ENCODE data around the gene RTBDN.
"Not testable (repeated sequence)": the region's sequence is repeated elsewhere in the genome, so short reads cannot be mapped to it uniquely, and the experiment has no call there.

RTBDN gene

DNA sequence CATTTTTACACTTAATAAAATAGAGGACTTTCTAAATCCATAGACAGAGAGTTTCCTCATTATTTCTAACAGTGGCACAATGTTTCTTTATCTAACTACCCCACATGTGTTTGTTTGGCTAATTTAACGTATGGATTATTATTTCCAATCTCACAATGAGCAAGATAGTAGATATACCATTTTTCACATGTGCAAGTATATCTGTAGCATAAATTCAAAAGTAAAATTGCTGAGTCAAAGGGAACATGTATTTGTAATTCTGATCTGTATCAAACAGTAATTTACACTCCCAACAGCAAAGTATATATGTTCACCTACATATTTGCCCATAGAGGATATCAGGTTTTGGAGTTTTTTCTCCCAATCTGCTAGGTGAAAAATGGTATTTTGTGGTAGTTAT, 22.3 kb upstream of the RTBDN start:
- no peak for DNase-seq

GRCh38 chr19:12847159-12848139, 13.1 kb upstream of the RTBDN start:
- DNase-seq, result peak; percentile 87

GRCh38 chr19:12846613-12847012, 12.2 kb upstream of the RTBDN start:
- not testable (repeated sequence) for DNase-seq

DNA sequence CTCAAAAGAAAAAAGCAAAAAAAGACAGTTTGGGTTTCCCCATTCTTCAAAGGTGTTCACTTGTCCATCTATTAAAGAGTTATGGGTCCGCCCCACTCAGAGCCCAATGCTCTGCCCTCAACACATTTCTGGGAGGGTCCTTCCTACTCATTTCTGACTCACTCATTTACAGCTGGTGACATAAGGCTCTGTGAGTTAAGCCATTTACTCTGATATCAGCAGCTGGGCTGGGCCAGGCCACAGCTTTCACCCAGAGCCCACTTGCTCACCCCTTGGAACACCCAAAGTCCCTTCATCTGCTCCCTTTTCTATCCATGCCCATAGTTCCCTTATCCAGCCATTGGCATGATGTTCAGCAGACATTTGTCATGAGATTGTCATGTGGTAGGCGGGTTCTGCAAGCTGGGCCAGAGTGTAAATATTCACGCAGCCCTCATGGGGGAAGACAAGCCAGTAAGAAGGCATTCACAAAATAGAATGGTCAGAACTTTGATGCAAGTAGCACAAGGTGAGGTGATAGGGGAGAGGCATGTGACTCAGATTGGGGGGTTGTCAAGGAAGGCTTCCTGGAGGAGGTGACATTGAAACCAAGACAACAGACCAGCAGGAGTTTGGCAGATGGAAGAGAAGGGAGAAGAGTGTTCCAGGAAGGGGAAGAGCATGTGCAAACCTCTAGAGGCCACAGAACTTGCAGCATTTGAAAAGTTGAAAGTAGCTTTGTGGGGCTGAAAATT, 9.8 kb upstream of the RTBDN start:
- no peak for DNase-seq

DNA sequence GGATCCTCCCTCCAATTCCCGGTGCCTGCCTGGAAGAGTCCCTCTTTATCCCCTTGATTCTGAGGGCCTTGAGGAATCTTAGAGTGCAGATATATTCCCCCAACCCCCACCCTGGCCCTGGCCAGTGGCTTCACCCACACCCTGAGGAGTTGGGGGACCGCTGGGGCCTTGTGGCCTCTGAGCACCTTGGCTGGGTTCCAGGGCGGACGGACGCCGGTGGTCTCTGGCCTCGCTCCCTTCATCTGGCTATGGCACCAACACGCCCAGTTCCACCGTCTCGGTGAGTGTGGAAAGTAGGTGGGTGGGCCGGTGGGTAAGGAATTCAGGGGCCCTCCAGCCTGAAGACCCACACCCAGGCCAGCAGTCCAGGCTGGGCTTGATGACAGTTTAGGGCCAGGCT, 8.9 kb upstream of the RTBDN start:
- no peak for DNase-seq

GRCh38 chr19:12842511-12842910, 8.1 kb upstream of the RTBDN start:
- DNase-seq, result no peak

GRCh38 chr19:12841094-12841493, 6.7 kb upstream of the RTBDN start:
- no peak for DNase-seq

DNA sequence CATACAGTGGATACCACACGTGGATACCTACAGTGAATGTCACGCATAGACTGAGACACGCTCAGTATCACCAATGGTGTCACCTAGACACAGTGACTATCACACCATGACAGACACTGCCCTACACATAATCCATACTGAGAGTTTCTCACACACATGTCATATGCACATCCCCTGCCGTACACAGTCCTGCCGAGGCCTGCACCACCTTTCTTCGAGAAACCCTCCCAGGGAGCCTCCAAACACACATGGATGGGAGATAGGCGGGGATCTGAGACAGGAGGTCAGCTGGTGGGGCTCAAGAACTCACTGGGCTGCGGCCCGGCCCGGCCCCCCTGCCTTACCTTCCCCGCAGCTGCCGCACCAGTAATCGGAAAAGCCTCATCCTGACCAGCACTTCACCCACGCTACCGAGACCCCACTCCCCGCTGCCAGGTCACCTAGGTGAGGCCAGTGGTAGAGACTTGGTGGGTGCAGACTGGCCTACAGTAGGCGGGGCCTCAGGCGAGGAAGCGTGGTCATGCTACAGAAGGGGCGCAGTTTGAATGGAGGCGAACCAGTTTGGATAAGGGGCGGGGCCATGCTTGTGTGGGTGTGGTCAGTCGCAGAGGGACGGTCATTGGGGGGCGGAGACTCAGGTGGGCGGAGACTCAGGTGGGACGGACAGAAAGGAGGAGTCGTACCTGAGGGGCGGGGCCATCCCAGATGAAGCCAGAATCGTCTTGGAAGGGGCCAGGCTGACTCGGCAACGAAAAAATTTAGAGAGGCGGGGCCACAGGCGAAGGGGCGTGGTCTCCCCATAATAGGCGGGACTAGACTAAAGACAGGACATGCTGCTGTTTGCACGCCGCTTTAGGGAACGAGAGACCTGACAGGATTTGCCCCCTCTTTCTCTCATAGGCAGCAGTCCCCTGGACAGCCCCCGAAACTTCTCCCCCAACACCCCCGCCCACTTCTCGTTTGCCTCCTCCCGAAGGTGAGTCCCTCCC, 6.0 kb upstream of the RTBDN start:
- DNase-seq, result peak; percentile 36

GRCh38 chr19:12838886-12839756, 4.7 kb upstream of the RTBDN start:
- DNase-seq, result no peak

DNA sequence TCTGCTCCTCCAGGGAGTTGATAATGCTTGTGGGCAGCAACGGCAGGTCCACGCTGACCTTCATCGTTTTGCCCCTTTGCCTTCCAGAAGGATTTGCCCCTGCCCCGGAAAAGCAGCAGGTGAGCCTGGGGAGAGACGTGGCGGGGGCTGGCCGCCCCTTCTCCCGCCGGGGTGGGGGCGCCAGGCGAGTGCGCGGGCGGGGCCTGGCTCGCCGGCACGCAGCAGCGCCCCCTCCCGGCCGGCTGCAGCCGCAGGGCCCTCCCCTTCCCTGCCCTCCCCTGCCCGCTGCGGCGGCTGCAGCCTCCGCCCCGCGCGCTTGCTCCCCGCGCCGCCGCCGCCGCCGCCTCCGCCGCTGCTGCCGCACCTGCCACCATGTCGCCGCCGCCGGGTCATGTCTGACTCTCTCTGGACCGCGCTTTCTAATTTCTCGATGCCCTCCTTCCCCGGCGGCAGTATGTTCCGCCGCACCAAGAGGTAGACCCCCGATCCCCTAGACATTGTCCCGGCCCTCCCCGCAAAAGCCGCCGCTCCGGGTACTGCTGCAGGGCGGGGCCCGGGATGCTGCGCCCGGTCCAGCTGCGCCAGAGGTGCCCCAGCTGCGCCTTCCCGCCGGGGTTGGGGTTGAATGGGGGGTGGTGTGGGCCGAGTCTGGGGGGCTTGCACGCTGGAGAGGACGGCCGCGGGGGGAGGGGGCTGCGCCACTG, 4.0 kb upstream of the RTBDN start, which contains the start of gene MAST1:
MAST1 (plus strand) TSS at position 334 of the 704 bp plus-strand sequence; CDS start at position 392, 58 bp downstream.
- DNase-seq, result peak; percentile 34

DNA sequence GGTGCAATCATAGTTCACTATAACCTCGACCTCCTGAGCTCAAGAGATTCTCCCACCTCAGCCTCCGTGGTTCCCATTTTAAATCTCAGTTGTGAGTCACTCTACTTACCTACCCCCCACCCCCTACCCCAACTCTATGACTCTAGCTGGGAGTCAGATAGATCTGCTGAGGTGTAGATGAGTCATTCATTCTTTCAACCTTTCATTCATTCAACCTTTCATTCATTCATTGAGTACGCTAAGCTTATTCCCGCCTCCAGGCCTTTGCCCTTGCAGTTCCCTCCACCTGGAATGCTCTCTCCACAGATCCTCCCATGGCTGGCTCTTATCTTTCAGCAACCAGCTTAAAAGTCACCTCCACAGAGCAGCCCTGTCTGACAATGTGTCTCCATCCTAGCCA, 2.8 kb upstream of the RTBDN start:
- DNase-seq, result no peak

GRCh38 chr19:12836529-12836863, 2.1 kb upstream of the RTBDN start:
- no peak for DNase-seq

- DNase-seq, result peak; percentile 28
These were observed 788 bp upstream of the RTBDN start for GRCh38 chr19:12834976-12835757.

- peak; percentile 34 for DNase-seq
These were observed 427 bp downstream of the RTBDN start for GRCh38 chr19:12833738-12834565.

- no peak for DNase-seq
These were observed 1.0 kb downstream of the RTBDN start for GRCh38 chr19:12833418-12833737.

DNA sequence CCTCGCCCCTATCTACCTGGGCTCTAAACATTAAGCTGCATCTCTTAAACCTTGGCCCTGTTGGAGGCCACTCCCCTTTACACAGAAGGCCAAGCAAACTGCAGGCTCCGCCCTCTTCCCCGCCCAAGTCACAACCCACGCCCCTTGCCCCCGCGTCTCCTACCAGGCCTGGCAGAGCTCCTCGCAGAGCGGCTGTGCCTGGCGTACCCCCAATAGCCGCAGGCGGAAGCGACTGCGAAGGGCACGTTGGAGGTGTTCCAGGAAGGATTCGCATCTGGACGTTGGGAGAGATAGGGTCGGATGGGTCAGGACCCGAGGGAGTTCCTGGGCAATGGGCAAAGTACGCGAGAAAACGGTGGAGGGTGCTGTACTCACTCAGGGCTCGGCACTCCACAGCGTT, 5.9 kb downstream of the RTBDN start:
- no peak for DNase-seq

DNA sequence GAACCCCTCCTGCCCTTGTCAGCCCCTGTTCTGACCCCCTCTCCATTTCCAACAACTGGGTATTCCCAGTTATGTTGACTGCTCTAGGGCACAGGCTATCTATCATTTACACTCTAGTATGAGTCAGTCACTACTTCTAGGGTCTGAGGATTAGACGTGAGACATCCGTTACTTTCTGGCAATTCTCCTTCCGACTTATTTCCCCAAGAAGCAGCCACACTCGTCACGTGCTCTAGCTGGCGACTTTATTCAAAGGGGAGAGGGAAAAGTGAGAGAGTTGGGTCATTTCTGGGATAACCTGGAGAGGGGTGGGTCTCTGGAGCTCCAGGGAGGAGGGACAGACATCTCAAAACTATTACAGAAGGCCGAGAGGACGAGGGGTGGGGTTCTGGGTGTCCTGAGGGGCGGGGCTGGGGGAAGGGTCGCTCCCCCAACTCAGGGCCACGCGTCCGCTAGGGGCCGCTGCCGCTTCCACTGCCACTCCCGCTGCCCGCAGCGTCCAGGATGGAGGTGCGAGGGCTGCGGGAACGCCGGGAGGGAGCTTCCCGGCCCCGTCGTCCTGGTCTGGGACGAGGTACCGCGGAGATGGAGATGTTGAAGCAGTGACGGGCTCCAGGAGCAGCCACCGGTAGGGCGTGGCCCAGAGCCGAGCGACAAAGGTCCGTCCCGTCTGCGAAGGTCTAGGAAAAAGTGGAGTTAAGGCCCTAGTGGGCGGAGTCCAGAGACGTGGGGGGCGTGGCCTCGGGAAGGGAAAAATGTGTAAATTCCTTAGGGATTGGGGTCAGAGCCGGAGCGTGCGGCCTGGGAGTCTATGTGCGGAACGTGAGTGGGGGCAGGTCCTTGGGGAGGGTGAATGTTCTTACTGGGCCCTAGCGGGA, 8.9 kb downstream of the RTBDN start:
- no peak for DNase-seq

DNA sequence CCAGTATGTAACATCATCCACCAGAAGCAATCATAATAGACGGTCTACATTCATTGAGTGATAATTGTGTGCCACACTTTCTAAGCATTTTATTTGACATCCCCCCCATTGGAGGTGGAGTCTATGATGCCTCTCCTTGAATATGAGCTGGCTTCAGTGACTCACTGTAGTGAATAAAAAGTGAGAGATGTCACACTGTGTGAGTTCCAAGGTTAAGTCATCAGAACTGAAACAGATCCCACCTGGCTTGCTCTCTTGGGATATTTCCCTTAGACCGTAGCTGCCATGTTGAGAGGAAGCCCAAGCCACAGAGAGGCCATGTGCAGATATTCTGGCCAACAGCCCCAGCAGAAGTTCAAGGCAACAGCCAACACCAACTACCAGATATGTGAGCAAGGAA, 12.6 kb downstream of the RTBDN start:
- DNase-seq, result no peak

Data from stimulated activated CD4-positive, alpha-beta T cell treated with anti-CD3 and anti-CD28 coated beads, Interleukin-4, amount 100 ng/mL, for 24 hours (primary cell).